Activated naive CD8-positive, alpha-beta T cell treated with anti-CD3 and anti-CD28 coated beads, Interleukin-2, amount 10 ng/mL, durations not matched to agents 7 days and 5 days (primary cell): ENCODE measurements around the gene APBA2. TPM values are rescaled to one million over a fixed set of nuclear protein-coding genes. Genes with fewer than 3 reads are reported as not detected.

ENCODE experiments used
- ATAC-seq: fragments of 150-1000 bp; cut with Tn5 transposase; one replicate; pipeline ENCODE4 v1.10.0; 2021; ENCODE audit warnings: low read depth, moderate library complexity
- POLR2A ChIA-PET: fragments of 350-600 bp; sonication (Branson Sonifier 250); formaldehyde crosslinking; loops from one replicate; lab custom pipeline; 2021; ENCODE audit warnings: antibody characterized with exemption; lab: Charles Lee
- DNase-seq: peaks from one replicate; pipeline ENCODE4 v3.0.0; 2021
- H3K27ac Mint-ChIP-seq: one replicate; pipeline ENCODE4 v1.8.0; 2022; ENCODE audit warnings: mild to moderate bottlenecking, mixed read lengths
- H3K27me3 Mint-ChIP-seq: one replicate; pipeline ENCODE4 v1.8.0; 2022; ENCODE audit warnings: mild to moderate bottlenecking, moderate library complexity, mixed read lengths
- H3K36me3 Mint-ChIP-seq: one replicate; pipeline ENCODE4 v1.8.0; 2021; ENCODE audit warnings: mild to moderate bottlenecking, mixed read lengths
- H3K4me1 Mint-ChIP-seq: one replicate; pipeline ENCODE4 v1.8.0; 2021; ENCODE audit warnings: mixed read lengths
- H3K4me3 Mint-ChIP-seq: one replicate; pipeline ENCODE4 v1.8.0; 2022; ENCODE audit warnings: mild to moderate bottlenecking, moderate library complexity, mixed read lengths
- H3K9me3 Mint-ChIP-seq: one replicate; pipeline ENCODE4 v1.8.0; 2021; ENCODE audit warnings: mixed read lengths
- total RNA-seq, 2 experiments: library from RNA; stranded (reverse); gene quantifications; one replicate each; pipeline ENCODE4 v1.2.3, GENCODE V29; 2021

APBA2 gene
- total RNA-seq, 2 experiments from 2014 or later: 65.1 to 66.0 TPM

DNA sequence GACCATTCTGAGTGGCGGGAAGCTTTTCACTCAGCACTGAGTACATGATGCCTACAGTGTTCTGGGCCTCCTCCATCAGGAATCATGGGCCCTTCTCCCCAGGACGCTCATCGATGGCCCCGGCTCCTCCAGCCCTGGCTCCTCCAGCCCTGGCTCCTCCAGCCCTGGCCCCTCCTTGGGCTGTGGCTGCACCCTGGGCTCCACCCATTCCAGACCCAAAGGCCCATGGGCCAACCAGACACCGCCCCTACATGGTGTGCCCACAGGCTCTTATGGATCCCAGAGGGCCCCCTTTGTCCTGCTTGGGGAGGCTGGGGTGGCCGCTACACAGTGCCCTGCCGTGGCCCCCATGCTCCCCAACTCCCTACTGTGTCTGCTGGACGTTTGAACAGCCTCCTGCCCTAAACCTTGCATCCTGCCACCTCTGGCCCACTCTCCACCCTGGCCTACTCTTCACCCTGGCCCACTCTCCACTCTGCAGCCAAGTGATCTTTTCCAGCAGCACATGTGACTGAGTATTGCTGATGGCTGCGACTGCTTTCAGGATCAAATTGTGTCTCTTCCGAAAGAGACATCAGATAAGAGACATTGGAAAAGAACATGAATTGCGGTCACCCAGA, 57.9 kb downstream of the APBA2 start:
- Mint-ChIP-seq H3K4me1 (peaks cover 71% of the 10 kb centered on the region), H3K4me3 (no peak overlapping the region), H3K36me3 (peaks cover 52% of the 10 kb centered on the region), H3K27me3 (no peaks in the 10 kb centered on the region), H3K27ac (peak overlapping the region; percentile 64), H3K9me3 (no peaks in the 10 kb centered on the region)
- DNase-seq: peak; percentile 23
- no peak for ATAC-seq
- POLR2A ChIA-PET: no interaction called here

GRCh38 chr15:28944286-28944685, 58.5 kb downstream of the APBA2 start:
- H3K36me3 Mint-ChIP-seq: peaks cover 51% of the 10 kb centered on the region
- no peaks in the 10 kb centered on the region for H3K9me3 Mint-ChIP-seq
- peak overlapping the region; percentile 64 for H3K27ac Mint-ChIP-seq
- peak; percentile 19 for DNase-seq
- H3K4me1 Mint-ChIP-seq: peaks cover 71% of the 10 kb centered on the region
- no peaks in the 10 kb centered on the region for H3K27me3 Mint-ChIP-seq
- ATAC-seq: no peak
- no peak overlapping the region for H3K4me3 Mint-ChIP-seq
- POLR2A ChIA-PET: no interaction called here

DNA sequence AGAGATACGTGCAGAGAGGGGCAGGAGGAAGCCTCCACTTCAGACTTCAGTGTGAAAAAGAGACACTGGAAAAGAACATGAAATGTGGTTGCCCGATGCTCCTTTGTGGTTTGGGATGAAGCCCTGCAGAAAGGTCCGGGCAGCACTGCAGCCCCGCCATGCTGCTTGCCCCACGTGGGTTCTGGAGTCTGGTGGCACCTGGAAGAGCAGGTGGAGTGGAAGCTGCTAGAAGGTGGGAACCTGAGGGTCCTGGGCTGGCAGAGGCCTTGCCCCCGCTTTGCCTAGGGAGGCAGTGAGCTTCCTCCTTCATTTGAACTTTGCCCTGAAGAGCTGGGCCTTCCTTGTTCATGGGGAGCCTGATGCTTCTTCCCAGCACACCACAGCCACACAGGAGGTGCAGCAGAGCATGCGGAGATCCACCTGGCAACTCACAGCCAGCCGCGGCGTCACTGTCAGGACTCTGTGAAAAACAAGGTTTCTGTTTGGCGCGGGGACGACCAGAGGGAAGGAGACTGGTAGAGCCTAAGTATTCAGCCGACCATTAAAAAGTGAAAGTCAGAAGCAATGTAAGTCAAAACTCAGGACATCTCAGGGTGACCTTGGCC, 59.0 kb downstream of the APBA2 start:
- Mint-ChIP-seq H3K36me3 (peaks cover 46% of the 10 kb centered on the region), H3K9me3 (no peaks in the 10 kb centered on the region), H3K27ac (peak overlapping the region; percentile 64), H3K4me1 (peaks cover 68% of the 10 kb centered on the region), H3K27me3 (no peaks in the 10 kb centered on the region), H3K4me3 (no peak overlapping the region)
- ATAC-seq: no peak
- POLR2A ChIA-PET: no interaction called here
- DNase-seq: peak; percentile 18

- H3K9me3 Mint-ChIP-seq: no peaks in the 10 kb centered on the region
- H3K4me3 Mint-ChIP-seq: no peak overlapping the region
- POLR2A ChIA-PET: interaction anchor here (1.6 kb wide), 1 partner anchor 10 kb away, joined by 5 read pairs; no protein-coding TSS in a partner anchor
- DNase-seq: peak; percentile 14
- no peak overlapping the region for H3K27ac Mint-ChIP-seq
- H3K4me1 Mint-ChIP-seq: peaks cover 67% of the 10 kb centered on the region
- H3K27me3 Mint-ChIP-seq: no peaks in the 10 kb centered on the region
- peaks cover 45% of the 10 kb centered on the region for H3K36me3 Mint-ChIP-seq
- ATAC-seq: no peak
Observed at GRCh38 chr15:28945626-28946230, 60.0 kb downstream of the APBA2 start.

DNA sequence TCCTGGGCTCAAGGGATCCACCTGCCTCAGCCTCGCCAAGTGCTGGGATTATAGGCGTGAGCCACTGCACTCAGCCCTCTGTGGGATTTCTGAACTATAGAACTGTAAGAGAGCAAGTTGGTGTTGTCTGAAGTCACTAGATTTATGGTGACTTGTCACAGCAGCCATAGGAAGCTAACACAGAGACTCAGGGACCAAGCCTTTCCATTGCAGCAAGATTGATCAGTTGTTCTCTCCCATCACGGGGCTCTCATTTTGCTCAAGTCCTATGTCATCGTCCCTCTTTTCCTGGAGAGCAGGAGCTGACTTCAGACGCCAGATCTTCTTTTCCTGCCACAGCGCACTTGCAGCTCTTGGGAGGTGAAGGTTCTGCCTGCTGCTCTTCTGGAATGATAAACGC, 61.0 kb downstream of the APBA2 start:
- Mint-ChIP-seq H3K36me3 (peaks cover 42% of the 10 kb centered on the region), H3K27me3 (no peaks in the 10 kb centered on the region), H3K4me3 (no peak overlapping the region)

GRCh38 chr15:28947221-28947674, 61.5 kb downstream of the APBA2 start:
- Mint-ChIP-seq H3K36me3 (peaks cover 43% of the 10 kb centered on the region), H3K27me3 (no peaks in the 10 kb centered on the region), H3K9me3 (no peaks in the 10 kb centered on the region), H3K4me3 (no peak overlapping the region), H3K4me1 (peaks cover 54% of the 10 kb centered on the region), H3K27ac (peak overlapping the region; percentile 19)
- POLR2A ChIA-PET: interaction anchor here (1.6 to 3.3 kb wide), 2 partner anchors 8 to 9 kb away, joined by 5 to 10 read pairs; no protein-coding TSS in a partner anchor
- DNase-seq: peak; percentile 25
- no peak for ATAC-seq

More for the DNA sequence above, 61.0 kb downstream of the APBA2 start:
- no peak for DNase-seq
- ATAC-seq: no peak
- POLR2A ChIA-PET: interaction anchor here (1.6 to 3.3 kb wide), 2 partner anchors 8 to 9 kb away, joined by 5 to 10 read pairs; no protein-coding TSS in a partner anchor
- H3K9me3 Mint-ChIP-seq: no peaks in the 10 kb centered on the region
- H3K4me1 Mint-ChIP-seq: peaks cover 59% of the 10 kb centered on the region
- H3K27ac Mint-ChIP-seq: no peak overlapping the region

DNA sequence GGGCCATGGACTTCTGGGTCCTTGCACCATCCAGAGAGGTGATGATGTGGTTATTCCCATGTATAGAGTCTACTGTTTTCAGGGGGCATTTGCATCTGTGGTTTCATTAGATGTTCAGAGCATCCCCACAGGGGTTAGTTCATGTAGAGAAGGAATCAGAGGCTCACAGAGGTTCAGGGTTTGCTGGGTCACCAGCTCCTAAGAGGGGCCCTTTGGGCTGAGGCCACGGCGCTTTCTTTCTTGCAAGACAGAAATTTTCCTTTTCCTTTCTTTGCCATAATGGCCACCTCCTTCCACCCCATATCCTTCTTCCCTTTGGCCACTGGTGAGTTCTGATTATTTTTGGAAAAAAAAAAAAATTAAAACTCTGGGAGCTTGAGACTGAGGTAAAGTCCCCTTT, 62.3 kb downstream of the APBA2 start:
- Mint-ChIP-seq H3K27me3 (no peaks in the 10 kb centered on the region), H3K36me3 (peaks cover 39% of the 10 kb centered on the region), H3K4me1 (peaks cover 53% of the 10 kb centered on the region), H3K4me3 (peak overlapping the region; percentile 71), H3K27ac (peak overlapping the region; percentile 73), H3K9me3 (no peaks in the 10 kb centered on the region)
- DNase-seq (no peak), ATAC-seq (no peak)
- POLR2A ChIA-PET: interaction anchor here (0.7 to 3.3 kb wide), 2 partner anchors 10 to 27 kb away, joined by 4 to 10 read pairs; no protein-coding TSS in a partner anchor

- POLR2A ChIA-PET: no interaction called here
- Mint-ChIP-seq H3K4me3 (no peak overlapping the region), H3K36me3 (peaks cover 27% of the 10 kb centered on the region), H3K9me3 (no peaks in the 10 kb centered on the region), H3K27ac (no peak overlapping the region), H3K27me3 (no peaks in the 10 kb centered on the region), H3K4me1 (peaks cover 69% of the 10 kb centered on the region)
- DNase-seq (no peak), ATAC-seq (no peak)
Observed at GRCh38 chr15:28950916-28951315, 65.1 kb downstream of the APBA2 start.

DNA sequence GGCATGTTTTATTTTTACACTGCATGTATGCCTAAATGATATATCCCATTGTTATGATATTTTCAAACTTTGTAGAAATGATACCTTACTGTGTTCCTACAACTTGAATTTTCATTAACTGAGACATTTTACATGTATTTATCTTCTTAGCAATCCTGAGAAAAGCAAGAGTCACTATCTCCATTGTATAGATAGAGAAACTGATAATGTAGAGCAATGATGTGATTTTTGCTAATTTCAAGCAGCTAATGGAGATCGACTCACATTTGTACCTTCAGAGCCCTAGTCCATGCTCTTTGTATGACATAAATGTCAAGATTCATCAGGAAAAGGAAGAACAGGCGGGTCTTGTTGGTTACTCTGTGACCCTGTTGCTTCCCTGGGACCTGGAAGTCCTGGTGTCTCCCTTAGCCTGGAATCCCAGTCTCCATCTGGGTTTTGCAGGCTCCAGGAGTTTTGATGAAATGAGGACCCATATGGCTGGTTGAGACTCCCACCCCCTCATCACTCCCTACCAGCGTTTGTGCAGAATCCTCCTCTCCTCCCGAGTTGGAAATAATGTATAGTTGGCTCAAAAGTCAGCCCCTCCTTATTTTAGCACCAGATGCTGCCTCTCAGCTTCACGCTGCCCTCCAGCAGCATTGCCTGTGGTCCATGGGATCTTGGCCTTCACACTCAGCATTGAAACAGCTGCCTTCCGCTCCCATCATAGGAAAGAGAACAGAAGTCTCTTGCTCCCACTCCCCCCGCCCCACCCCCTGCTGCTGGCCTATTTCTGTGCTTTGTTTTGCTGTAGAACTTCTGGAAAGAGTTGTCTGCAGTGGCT, 67.1 kb downstream of the APBA2 start:
- Mint-ChIP-seq H3K9me3 (no peaks in the 10 kb centered on the region), H3K36me3 (peaks cover 24% of the 10 kb centered on the region), H3K4me3 (no peak overlapping the region), H3K27me3 (no peaks in the 10 kb centered on the region), H3K4me1 (peaks cover 61% of the 10 kb centered on the region), H3K27ac (peak overlapping the region; percentile 65)
- POLR2A ChIA-PET: no interaction called here
- ATAC-seq (no peak), DNase-seq (no peak)

DNA sequence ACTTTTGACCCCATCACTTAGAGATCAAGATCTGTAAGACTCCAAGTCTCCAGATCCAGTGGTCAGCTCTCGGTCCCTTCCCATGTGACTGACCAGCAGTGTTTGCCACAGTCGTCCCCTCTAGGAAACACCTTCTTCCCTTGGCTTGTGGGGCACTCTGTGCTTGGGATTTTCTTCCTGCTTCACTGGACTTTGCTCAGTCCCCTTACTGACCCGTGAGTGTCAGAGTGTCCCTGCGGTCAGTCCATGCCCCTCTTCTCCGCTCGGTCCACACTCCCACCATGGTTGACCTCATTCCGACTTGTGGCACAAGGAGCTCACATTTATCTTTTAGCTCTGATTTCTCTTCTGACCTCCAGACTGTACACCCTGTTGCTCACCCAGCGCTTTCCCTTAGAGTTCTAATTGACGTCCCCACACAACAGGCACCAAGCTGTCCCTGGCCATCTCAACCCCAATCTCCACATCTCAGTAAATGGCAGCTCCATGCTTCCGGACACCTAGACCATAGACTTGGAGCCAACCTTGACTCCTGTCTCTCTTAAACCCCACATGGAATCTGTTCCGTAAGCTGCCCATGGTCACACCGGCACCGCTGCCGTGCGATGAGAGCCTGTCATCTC, 67.9 kb downstream of the APBA2 start:
- H3K27ac Mint-ChIP-seq: peak overlapping the region; percentile 21
- peaks cover 23% of the 10 kb centered on the region for H3K36me3 Mint-ChIP-seq
- H3K4me1 Mint-ChIP-seq: peaks cover 55% of the 10 kb centered on the region
- POLR2A ChIA-PET: interaction anchor here (2.9 kb wide), 1 partner anchor 12 kb away, joined by 16 read pairs; no protein-coding TSS in a partner anchor
- no peak overlapping the region for H3K4me3 Mint-ChIP-seq
- DNase-seq (no peak), ATAC-seq (no peak)
- H3K9me3 Mint-ChIP-seq: no peaks in the 10 kb centered on the region
- H3K27me3 Mint-ChIP-seq: no peaks in the 10 kb centered on the region

DNA sequence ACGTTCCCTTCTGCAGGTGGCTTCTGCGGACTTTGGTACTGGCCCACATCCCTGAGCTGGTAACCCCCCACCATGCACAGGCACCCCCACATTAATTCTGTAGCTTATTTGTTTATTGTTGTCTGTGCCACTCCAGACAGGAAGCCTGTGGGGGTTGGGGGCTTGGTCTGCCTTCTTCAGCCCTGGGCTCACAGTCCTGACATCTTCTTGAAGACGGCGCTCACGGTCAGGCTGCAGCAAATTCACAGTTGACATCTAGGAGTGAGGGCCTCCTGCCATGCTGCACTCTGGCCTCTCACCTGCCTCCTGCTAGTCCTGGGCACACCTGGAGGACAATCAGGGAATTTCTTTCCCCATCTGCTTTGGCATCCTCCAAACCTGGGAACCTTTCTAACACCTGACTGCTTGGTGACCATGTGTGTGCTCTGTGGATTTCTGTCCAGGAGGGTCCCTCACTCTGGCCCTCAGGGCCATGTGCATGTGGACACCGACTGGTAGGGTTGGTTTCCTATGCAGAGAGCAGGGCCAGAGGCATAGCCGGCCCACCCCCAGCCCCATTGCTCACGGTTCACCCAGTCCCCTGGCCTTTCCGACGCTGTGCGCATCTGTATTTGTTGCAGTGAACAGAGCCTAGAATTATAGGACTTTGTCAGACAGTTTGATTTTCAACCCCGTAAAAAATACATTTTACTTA, 68.8 kb downstream of the APBA2 start:
- Mint-ChIP-seq H3K9me3 (no peaks in the 10 kb centered on the region), H3K4me3 (peak overlapping the region; percentile 72), H3K4me1 (peaks cover 50% of the 10 kb centered on the region), H3K27me3 (no peaks in the 10 kb centered on the region), H3K27ac (peak overlapping the region; percentile 86), H3K36me3 (peaks cover 20% of the 10 kb centered on the region)
- POLR2A ChIA-PET: interaction anchor here (1.4 to 2.9 kb wide), 2 partner anchors 8 to 13 kb away, joined by 5 to 16 read pairs; no protein-coding TSS in a partner anchor
- DNase-seq (no peak), ATAC-seq (peak; percentile 55)
